H1 (cell line): ENCODE data around the gene FAH. TPM values are rescaled to one million over a fixed set of nuclear protein-coding genes. Genes with fewer than 3 reads are reported as not detected.
"Not testable (repeated sequence)": the region's sequence is repeated elsewhere in the genome, so short reads cannot be mapped to it uniquely, and the experiment has no call there.

ENCODE experiments used
- CTCF ChIA-PET: fragments of 300-600 bp; sonication (Branson Sonifier 250); formaldehyde crosslinking; loops from one replicate; lab custom pipeline; 2021; ENCODE audit not compliant: partially characterized antibody; lab: Charles Lee
- POLR2A ChIA-PET: fragments of 300-600 bp; sonication (Branson Sonifier 250); formaldehyde crosslinking; loops from one replicate; lab custom pipeline; 2021; ENCODE audit warnings: inconsistent platforms; ENCODE audit not compliant: partially characterized antibody; lab: Charles Lee
- DNase-seq, 2 experiments: peaks; one replicate each; pipeline versions ENCODE4 v3.0.0 to v3.0.0-alpha.2; 2010 to 2022; ENCODE audit warnings: low spot score in 2 of 2, low read depth in 1 of 2, mixed read lengths in 1 of 2
- FAIRE-seq: peaks from 2 replicates; lab custom pipeline; 2011; peaks lifted over from hg19 to GRCh38; lab: Jason Lieb, UNC
- H2AFZ ChIP-seq: 2 replicates; pipeline ENCODE4 v1.8.1; 2012; ENCODE audit warnings: low read length, inconsistent platforms
- H2AK5ac ChIP-seq: 2 replicates; pipeline ENCODE4 v1.6.1; 2013; ENCODE audit warnings: low read depth, low read length
- H2BK120ac ChIP-seq: replicated peaks from 2 replicates; pipeline ENCODE3; 2013; ENCODE audit warnings: low read depth, low read length, inconsistent platforms
- H2BK12ac ChIP-seq: 2 replicates; pipeline ENCODE4 v1.6.1; 2013; ENCODE audit warnings: low read depth, low read length
- H2BK15ac ChIP-seq: 2 replicates; pipeline ENCODE4 v1.6.1; 2013; ENCODE audit warnings: low read length
- H2BK20ac ChIP-seq: 2 replicates; pipeline ENCODE4 v1.6.1; 2013; ENCODE audit warnings: low read length
- H2BK5ac ChIP-seq: 2 replicates; pipeline ENCODE4 v1.6.1; 2013; ENCODE audit warnings: low read depth, low read length
- H3K14ac ChIP-seq: 2 replicates; pipeline ENCODE4 v1.6.1; 2013; ENCODE audit warnings: inconsistent platforms; ENCODE audit not compliant: insufficient read length
- H3K18ac ChIP-seq: 2 replicates; pipeline ENCODE4 v1.6.1; 2013; ENCODE audit warnings: low read length; ENCODE audit errors: extremely low read depth
- H3K23ac ChIP-seq: 2 replicates; pipeline ENCODE4 v1.6.1; 2013; ENCODE audit warnings: inconsistent platforms; ENCODE audit not compliant: insufficient read length
- H3K23me2 ChIP-seq: 2 replicates; pipeline ENCODE4 v1.6.1; 2013; ENCODE audit warnings: low read depth, low read length
- H3K27ac ChIP-seq: 2 replicates; pipeline ENCODE4 v1.6.1; 2011; ENCODE audit warnings: low read depth, low read length, inconsistent platforms
- H3K27me3 ChIP-seq, 4 experiments: replicated peaks in 1 of 4; 1 replicate in 1 of 4; 2 replicates in 3 of 4; pipeline versions ENCODE4 v1.6.1 to v1.8.1; 2011 to 2013; ENCODE audit warnings: low read length in 3 of 4, mild to moderate bottlenecking in 3 of 4, inconsistent platforms in 2 of 4, mixed read lengths in 2 of 4, moderate library complexity in 1 of 4; ENCODE audit not compliant: control insufficient read depth in 3 of 4, insufficient read depth in 3 of 4; ENCODE audit errors: extremely low read depth in 1 of 4
- H3K36me3 ChIP-seq, 4 experiments: 2 replicates each; pipeline versions ENCODE4 v1.6.1 to v1.8.1; 2011 to 2013; ENCODE audit warnings: mild to moderate bottlenecking in 4 of 4, low read length in 3 of 4, moderate library complexity in 2 of 4, control low read depth in 1 of 4, inconsistent platforms in 1 of 4; ENCODE audit not compliant: insufficient read depth in 4 of 4, control insufficient read depth in 2 of 4
- H3K4ac ChIP-seq: replicated peaks from 2 replicates; pipeline ENCODE3; 2013; ENCODE audit warnings: low read length, low read depth, mixed read lengths, inconsistent platforms; ENCODE audit not compliant: insufficient read length
- H3K4me1 ChIP-seq, 4 experiments: replicated peaks in 1 of 4; 1 replicate in 1 of 4; 2 replicates in 3 of 4; pipeline versions ENCODE4 v1.6.1 to v1.8.1; 2011 to 2013; ENCODE audit warnings: low read length in 3 of 4, inconsistent platforms in 2 of 4, mixed read lengths in 1 of 4; ENCODE audit not compliant: insufficient read depth in 4 of 4, control insufficient read depth in 3 of 4
- H3K4me2 ChIP-seq, 2 experiments: 2 replicates each; pipeline versions ENCODE4 v1.6.1 to v1.8.1; 2011 to 2013; ENCODE audit warnings: low read depth in 2 of 2, low read length in 2 of 2, control low read depth in 1 of 2, inconsistent platforms in 1 of 2, mild to moderate bottlenecking in 1 of 2; ENCODE audit not compliant: insufficient read depth in 1 of 2
- H3K4me3 ChIP-seq, 4 experiments: fragments of 200-600, 300-600 bp in 1 of 4; sonication (generic), shearing (Covaris generic), sonication (Bioruptor Twin) in 1 of 4; 2 replicates each; pipeline versions ENCODE4 v1.5.1 to v1.8.1; 2011 to 2016; ENCODE audit warnings: low read length in 4 of 4, low read depth in 3 of 4, control low read depth in 2 of 4, inconsistent platforms in 2 of 4, mild to moderate bottlenecking in 2 of 4, mixed read lengths in 1 of 4, moderate library complexity in 1 of 4; ENCODE audit not compliant: insufficient read depth in 2 of 4; ENCODE audit errors: extremely low read depth in 1 of 4
- H3K56ac ChIP-seq: replicated peaks from 2 replicates; pipeline ENCODE3; 2013; ENCODE audit warnings: low read depth, mild to moderate bottlenecking, mixed read lengths, low read length, inconsistent platforms; ENCODE audit not compliant: insufficient read length
- H3K79me1 ChIP-seq: 2 replicates; pipeline ENCODE4 v1.6.1; 2013; ENCODE audit warnings: low read depth, low read length, control low read depth
- H3K79me2 ChIP-seq, 2 experiments: 2 replicates each; pipeline versions ENCODE4 v1.6.1 to v1.8.1; 2012 to 2013; ENCODE audit warnings: low read length in 2 of 2, mild to moderate bottlenecking in 2 of 2, inconsistent platforms in 1 of 2; ENCODE audit not compliant: insufficient read depth in 2 of 2, control insufficient read depth in 1 of 2
- H3K9ac ChIP-seq, 4 experiments: replicated peaks in 1 of 4; 1 replicate in 1 of 4; 2 replicates in 3 of 4; pipeline versions ENCODE4 v1.6.1 to v1.8.1; 2011 to 2013; ENCODE audit warnings: low read depth in 3 of 4, low read length in 3 of 4, control low read depth in 2 of 4, mild to moderate bottlenecking in 2 of 4, moderate library complexity in 2 of 4, inconsistent platforms in 1 of 4; ENCODE audit errors: extremely low read depth in 1 of 4
- H3K9me3 ChIP-seq, 2 experiments: 2 replicates each; pipeline versions ENCODE4 v1.6.1 to v1.8.1; 2012 to 2013; ENCODE audit warnings: mild to moderate bottlenecking in 2 of 2, moderate library complexity in 2 of 2, control low read depth in 1 of 2, inconsistent platforms in 1 of 2, low read depth in 1 of 2, low read length in 1 of 2, mixed read lengths in 1 of 2; ENCODE audit not compliant: insufficient read depth in 2 of 2
- H4K20me1 ChIP-seq, 2 experiments: replicated peaks in 1 of 2; 2 replicates each; pipeline versions ENCODE3 to v1.8.1; 2011 to 2013; ENCODE audit warnings: inconsistent platforms in 2 of 2, low read length in 2 of 2, mild to moderate bottlenecking in 1 of 2; ENCODE audit not compliant: insufficient read depth in 2 of 2, control insufficient read depth in 1 of 2
- H4K5ac ChIP-seq: 2 replicates; pipeline ENCODE4 v1.6.1; 2013; ENCODE audit warnings: low read length, low read depth, mixed read lengths, inconsistent platforms; ENCODE audit not compliant: insufficient read length
- H4K8ac ChIP-seq: 2 replicates; pipeline ENCODE4 v1.8.0; 2013; ENCODE audit warnings: mild to moderate bottlenecking, moderate library complexity, low read length, inconsistent platforms; ENCODE audit not compliant: insufficient read depth; ENCODE audit errors: extremely low read depth
- H4K91ac ChIP-seq: replicated peaks from 2 replicates; pipeline ENCODE3; 2013; ENCODE audit warnings: low read length, mixed read lengths, inconsistent platforms; ENCODE audit not compliant: insufficient read length
- KDM1A ChIP-seq: fragments of 200-600, 300-600 bp; sonication (generic); IDR thresholded peaks from 2 replicates; pipeline ENCODE4 v1.7.1; 2016; ENCODE audit warnings: mild to moderate bottlenecking, low read length, borderline replicate concordance
- WGBS, 2 experiments: shearing (Covaris generic) in 1 of 2; methylation state at CpG; one replicate each; pipeline versions ENCODE4 v1.1.6 to v1.1.7; 2013 to 2015; ENCODE audit warnings: low lambda C conversion rate in 2 of 2, mixed read lengths in 2 of 2, inconsistent platforms in 1 of 2, low coverage in 1 of 2, missing lambda C conversion rate in 1 of 2; ENCODE audit not compliant: insufficient replicate concordance in 2 of 2, insufficient coverage in 1 of 2, insufficient read length in 1 of 2; ENCODE audit errors: extremely low coverage in 1 of 2, missing lambda C conversion rate in 1 of 2; 5-methylcytosine and 5-hydroxymethylcytosine counted together
- polyA plus RNA-seq, 7 experiments: library from polyadenylated mRNA; depleted of rRNA in 3 of 7; stranded (reverse) in 5 of 7; unstranded in 2 of 7; fragments of >200 nt in 5 of 7; fragments of 200-250 nt in 2 of 7; gene quantifications; 1 replicate in 5 of 7; 2 replicates in 1 of 7; 4 replicates in 1 of 7; pipeline versions ENCODE4 v1.2.1 to v1.2.3, GENCODE V29; 2011 to 2013; ENCODE audit warnings: missing spikeins in 2 of 7, mixed read lengths in 2 of 7
- total RNA-seq: library from RNA; stranded (reverse); fragmentation: NEBNext Ultra II Directional; extraction: Animal tissue kit (Norgen Biotek cat#: 25700); gene quantifications from 2 replicates; pipeline ENCODE4 v1.2.1, GENCODE V29; 2021

The FAH gene
- total and polyA plus RNA-seq, 2 of the 8 experiments (the other 6 are each of a cell fraction or from before 2014, with no cell fraction given) = 20.0 to 21.7 TPM

DNA sequence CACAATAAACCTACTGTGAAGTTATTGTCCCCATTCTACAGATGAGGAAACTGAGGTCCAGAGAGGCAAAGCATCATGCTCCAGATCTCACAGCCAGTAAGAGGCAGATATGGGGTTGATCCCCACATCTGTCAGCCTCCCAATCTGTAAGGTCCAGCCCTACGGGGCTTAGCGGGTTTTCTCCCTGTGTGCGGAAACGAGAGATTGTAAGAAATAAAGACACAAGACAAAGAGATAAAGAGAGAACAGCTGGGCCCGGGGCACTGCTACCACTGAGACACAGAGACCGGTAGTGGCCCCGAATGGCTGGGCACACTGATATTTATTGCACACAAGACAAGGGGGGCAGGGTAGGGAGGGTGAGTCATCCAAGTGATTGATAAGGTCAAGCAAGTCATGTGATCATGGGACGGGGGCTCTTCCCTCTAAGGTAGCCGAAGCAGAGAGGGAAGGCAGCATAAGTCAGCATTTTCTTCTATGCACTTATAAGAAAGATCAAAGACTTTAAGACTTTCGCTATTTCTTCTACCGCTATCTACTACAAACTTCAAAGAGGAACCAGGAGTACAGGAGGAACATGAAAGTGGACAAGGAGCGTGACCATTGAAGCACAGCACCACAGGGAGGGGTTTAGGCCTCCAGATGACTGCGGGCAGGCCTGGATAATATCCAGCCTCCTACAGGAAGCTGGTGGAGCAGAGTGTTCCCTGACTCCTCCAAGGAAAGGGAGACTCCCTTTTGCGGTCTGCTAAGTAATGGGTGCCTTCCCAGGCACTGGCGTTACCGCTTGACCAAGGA lies 2.8 kb downstream of the FAH start:
- H2BK12ac ChIP-seq, H4K8ac ChIP-seq, H2AK5ac ChIP-seq, H4K5ac ChIP-seq, H3K4me2 ChIP-seq, H3K79me1 ChIP-seq, H3K23me2 ChIP-seq, H3K4ac ChIP-seq, H2BK5ac ChIP-seq, H2BK20ac ChIP-seq, H3K79me2 ChIP-seq, H3K18ac ChIP-seq, H3K9ac ChIP-seq, FAIRE-seq, H2AFZ ChIP-seq, H3K36me3 ChIP-seq, H3K4me3 ChIP-seq, H3K56ac ChIP-seq, H4K91ac ChIP-seq, H3K9me3 ChIP-seq, H3K23ac ChIP-seq, H3K27me3 ChIP-seq, H3K14ac ChIP-seq, DNase-seq, H3K27ac ChIP-seq, H2BK120ac ChIP-seq, H2BK15ac ChIP-seq, H4K20me1 ChIP-seq: not testable (repeated sequence)
- POLR2A ChIA-PET = interaction anchor here (2.0 kb wide), 1 partner anchor 13 kb away, joined by 7 read pairs; no protein-coding TSS in a partner anchor
- H3K4me1 ChIP-seq = peaks cover 0 to 12% (median 2%) of the 10 kb centered on the region in 4 experiments; a peak in 4 of 7 replicates
- peak; percentile 53; the same call in 1 of the 2 replicates for TF ChIP-seq KDM1A
- CTCF ChIA-PET = interaction anchor here (1.1 to 2.3 kb wide), 4 partner anchors 17 to 80 kb away, joined by 3 to 17 read pairs (median 4); no protein-coding TSS in a partner anchor
- WGBS, 2 experiments = 90% methylated on average over 15 of the region's 16 CpGs; no CpG with 5 or more reads in 1 of the 2 experiments
